ENCODE results near the gene STARD13. TPM values are rescaled to one million over a fixed set of nuclear protein-coding genes. Genes with fewer than 3 reads are reported as not detected.

Gene STARD13
- total RNA-seq, 2 experiments from 2014 or later = 0.57 TPM; not detected in 1

DNA sequence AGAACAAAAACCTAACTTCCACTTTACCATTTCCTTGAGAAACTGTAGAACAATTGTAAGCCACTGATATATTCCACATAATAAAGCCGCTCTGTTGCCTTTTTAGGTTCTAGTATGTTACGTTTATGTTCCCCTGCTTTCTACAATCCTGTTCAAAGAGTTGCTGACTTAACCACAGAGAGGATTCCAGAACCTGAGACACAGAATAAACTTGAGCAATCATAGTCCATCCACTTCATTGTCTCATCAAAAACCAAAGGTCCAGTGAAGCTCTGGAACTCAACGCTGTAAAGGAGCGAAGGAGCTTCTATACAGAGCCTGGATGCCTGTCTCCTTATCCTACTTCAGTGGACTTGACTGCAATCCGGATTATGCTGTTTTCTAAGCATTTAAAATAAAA lies 4.6 kb downstream of the STARD13 start:
- Histone ChIP-seq H3K9me3 (ENCODE audit: low read length) (no peaks in the 10 kb centered on the region), H3K36me3 (ENCODE audit: insufficient read depth, low read length) (no peaks in the 10 kb centered on the region), H3K9me2 (ENCODE audit: insufficient read depth, low read length) (no peaks in the 10 kb centered on the region), H3K4me3 (ENCODE audit: low read depth, low read length, poor library complexity, severe bottlenecking) (no peak overlapping the region), H2AFZ (ENCODE audit: low read length) (no peak overlapping the region), H3K79me2 (ENCODE audit: insufficient read depth, low read depth, low read length) (no peaks in the 10 kb centered on the region), H4K20me1 (ENCODE audit: insufficient read depth, low read length) (no peaks in the 10 kb centered on the region), H3K4me1 (ENCODE audit: insufficient read depth, low read length, poor library complexity, severe bottlenecking) (no peaks in the 10 kb centered on the region), H3K27ac (ENCODE audit: low read depth, low read length, poor library complexity, severe bottlenecking) (no peak overlapping the region), H3K4me2 (ENCODE audit: low read length) (no peak overlapping the region)
- intact Hi-C loops (cut with micrococcal nuclease; ENCODE audit: unreplicated experiment) = no loop called here
- ChIA-PET CTCF (ENCODE audit: unreplicated experiment) (no interaction called here), POLR2A (no interaction called here)
- no peak for DNase-seq (ENCODE audit: low spot score)
- BruUV-seq (replicated peaks) = no TSS peak
- TF ChIP-seq CTCF (conservative IDR thresholded peaks at IDR 0.05; ENCODE audit: low read length) (no peak), EZH2phosphoT487 (IDR thresholded peaks at IDR 0.05; ENCODE audit: borderline replicate concordance, low read depth, low read length) (no peak)

GRCh38 chr13:33280279-33280905 lies 5.2 kb downstream of the STARD13 start:
- no peak overlapping the region for H3K27ac ChIP-seq (ENCODE audit: low read depth, low read length, poor library complexity, severe bottlenecking)
- intact Hi-C loops (cut with micrococcal nuclease; ENCODE audit: unreplicated experiment) = no loop called here
- no peak overlapping the region for H3K4me2 ChIP-seq (ENCODE audit: low read length)
- H3K36me3 ChIP-seq (ENCODE audit: insufficient read depth, low read length) = no peaks in the 10 kb centered on the region
- no TSS peak for BruUV-seq (replicated peaks)
- CTCF ChIA-PET (ENCODE audit: unreplicated experiment) = no interaction called here
- H3K4me1 ChIP-seq (ENCODE audit: insufficient read depth, low read length, poor library complexity, severe bottlenecking) = no peaks in the 10 kb centered on the region
- TF ChIP-seq CTCF (conservative IDR thresholded peaks at IDR 0.05; ENCODE audit: low read length) = no peak
- TF ChIP-seq EZH2phosphoT487 (IDR thresholded peaks at IDR 0.05; ENCODE audit: borderline replicate concordance, low read depth, low read length) = no peak
- no peaks in the 10 kb centered on the region for H4K20me1 ChIP-seq (ENCODE audit: insufficient read depth, low read length)
- POLR2A ChIA-PET = no interaction called here
- no peaks in the 10 kb centered on the region for H3K79me2 ChIP-seq (ENCODE audit: insufficient read depth, low read depth, low read length)
- H2AFZ ChIP-seq (ENCODE audit: low read length) = no peak overlapping the region
- H3K9me3 ChIP-seq (ENCODE audit: low read length) = no peaks in the 10 kb centered on the region
- no peak for DNase-seq (ENCODE audit: low spot score)
- H3K9me2 ChIP-seq (ENCODE audit: insufficient read depth, low read length) = no peaks in the 10 kb centered on the region
- H3K4me3 ChIP-seq (ENCODE audit: low read depth, low read length, poor library complexity, severe bottlenecking) = no peak overlapping the region

- intact Hi-C loops (cut with micrococcal nuclease; ENCODE audit: unreplicated experiment) = no loop called here
- Histone ChIP-seq H3K79me2 (ENCODE audit: insufficient read depth, low read depth, low read length) (no peaks in the 10 kb centered on the region), H3K9me3 (ENCODE audit: low read length) (no peaks in the 10 kb centered on the region), H3K27ac (ENCODE audit: low read depth, low read length, poor library complexity, severe bottlenecking) (no peak overlapping the region), H3K4me2 (ENCODE audit: low read length) (no peak overlapping the region), H3K4me3 (ENCODE audit: low read depth, low read length, poor library complexity, severe bottlenecking) (no peak overlapping the region), H3K9me2 (ENCODE audit: insufficient read depth, low read length) (no peaks in the 10 kb centered on the region), H2AFZ (ENCODE audit: low read length) (no peak overlapping the region), H3K4me1 (ENCODE audit: insufficient read depth, low read length, poor library complexity, severe bottlenecking) (no peaks in the 10 kb centered on the region), H4K20me1 (ENCODE audit: insufficient read depth, low read length) (no peaks in the 10 kb centered on the region), H3K36me3 (ENCODE audit: insufficient read depth, low read length) (no peaks in the 10 kb centered on the region)
- CTCF ChIA-PET (ENCODE audit: unreplicated experiment) = no interaction called here
- TF ChIP-seq EZH2phosphoT487 (IDR thresholded peaks at IDR 0.05; ENCODE audit: borderline replicate concordance, low read depth, low read length) = no peak
- no peak for TF ChIP-seq CTCF (conservative IDR thresholded peaks at IDR 0.05; ENCODE audit: low read length)
- no peak for DNase-seq (ENCODE audit: low spot score)
- BruUV-seq (replicated peaks) = no TSS peak
- POLR2A ChIA-PET = interaction anchor here (1.5 kb wide), 1 partner anchor 11 kb away, joined by 3 read pairs; no protein-coding TSS in a partner anchor
Observed at GRCh38 chr13:33279414-33280278, 5.9 kb downstream of the STARD13 start.

All from OCI-LY7 (cell line).